Medulla oblongata (tissue), 1 donor: Measurements from ENCODE around the gene RDH12.
"Not testable (repeated sequence)": the region's sequence is repeated elsewhere in the genome, so short reads cannot be mapped to it uniquely, and the experiment has no call there.

Experiments used
- DNase-seq: peaks from one replicate; pipeline ENCODE4 v3.0.0-alpha.2; 2015; ENCODE audit errors: extremely low spot score

RDH12 gene

GRCh38 chr14:67705211-67705610 is 3.5 kb downstream of the RDH12 start:
- DNase-seq, result no peak

- DNase-seq, result not testable (repeated sequence)
These were observed 7.7 kb downstream of the RDH12 start for GRCh38 chr14:67709346-67709745.

- not testable (repeated sequence) for DNase-seq
These were observed 8.1 kb downstream of the RDH12 start for GRCh38 chr14:67709796-67710195.

GRCh38 chr14:67710209-67710608 is 8.5 kb downstream of the RDH12 start:
- no peak for DNase-seq

- no peak for DNase-seq
These were observed 15.4 kb downstream of the RDH12 start for GRCh38 chr14:67717048-67717447.

GRCh38 chr14:67718265-67718664 is 16.6 kb downstream of the RDH12 start:
- no peak for DNase-seq

GRCh38 chr14:67719385-67719784 is 17.7 kb downstream of the RDH12 start:
- not testable (repeated sequence) for DNase-seq

GRCh38 chr14:67719866-67720265 is 18.2 kb downstream of the RDH12 start:
- DNase-seq, result no peak

- DNase-seq, result no peak
These were observed 20.2 kb downstream of the RDH12 start for GRCh38 chr14:67721875-67722274.

GRCh38 chr14:67722293-67722692 is 20.6 kb downstream of the RDH12 start:
- peak; percentile 68 for DNase-seq

GRCh38 chr14:67725171-67725570 is 23.5 kb downstream of the RDH12 start:
- no peak for DNase-seq

GRCh38 chr14:67727361-67727760 is 25.7 kb downstream of the RDH12 start:
- DNase-seq, result no peak

- DNase-seq, result no peak
These were observed 26.6 kb downstream of the RDH12 start for GRCh38 chr14:67728258-67728657.

GRCh38 chr14:67729072-67729885 is 27.6 kb downstream of the RDH12 start:
- no peak for DNase-seq

- no peak for DNase-seq
These were observed 31.9 kb downstream of the RDH12 start for GRCh38 chr14:67733616-67734015.

GRCh38 chr14:67734675-67735074 is 33.0 kb downstream of the RDH12 start:
- DNase-seq, result no peak

GRCh38 chr14:67735336-67736147 is 33.9 kb downstream of the RDH12 start:
- DNase-seq, result no peak

- no peak for DNase-seq
These were observed 35.1 kb downstream of the RDH12 start for GRCh38 chr14:67736771-67737170.

- DNase-seq, result no peak
These were observed 37.2 kb downstream of the RDH12 start for GRCh38 chr14:67738740-67739504.

- DNase-seq, result no peak
These were observed 42.4 kb downstream of the RDH12 start for GRCh38 chr14:67744046-67744445.

GRCh38 chr14:67746927-67747326 is 45.2 kb downstream of the RDH12 start:
- no peak for DNase-seq

GRCh38 chr14:67748312-67748711 is 46.6 kb downstream of the RDH12 start:
- no peak for DNase-seq
